HCT116 (cell line): Measurements from ENCODE around the gene MRPS33.

ENCODE experiments used
- ATF3 ChIP-seq: IDR thresholded peaks from 2 replicates; pipeline ENCODE4 v1.6.1; 2012
- CEBPB ChIP-seq: IDR thresholded peaks from 2 replicates; pipeline ENCODE4 v1.6.1; 2012; ENCODE audit warnings: low read depth
- EGR1 ChIP-seq: IDR thresholded peaks from 2 replicates; pipeline ENCODE4 v1.6.1; 2012; ENCODE audit warnings: low read depth
- EZH2phosphoT487 ChIP-seq: fragments of 200-600 bp; IDR thresholded peaks from 2 replicates; pipeline ENCODE4 v1.6.1; 2018; ENCODE audit warnings: antibody characterized with exemption, borderline replicate concordance
- FOSL1 ChIP-seq: IDR thresholded peaks from 2 replicates; pipeline ENCODE4 v1.6.1; 2012; ENCODE audit warnings: low read depth
- POLR2A ChIP-seq: IDR thresholded peaks from 2 replicates; pipeline ENCODE4 v1.7.0; 2011; ENCODE audit warnings: borderline replicate concordance; ENCODE audit not compliant: insufficient read depth, insufficient read length; ENCODE audit errors: extremely low read depth
- RAD21 ChIP-seq: IDR thresholded peaks from 2 replicates; pipeline ENCODE4 v1.6.1; 2012; ENCODE audit warnings: low read depth, mild to moderate bottlenecking
- SIN3A ChIP-seq: IDR thresholded peaks from 2 replicates; pipeline ENCODE4 v1.6.1; 2012; ENCODE audit warnings: low read depth
- SRF ChIP-seq: IDR thresholded peaks from 2 replicates; pipeline ENCODE4 v1.6.1; 2012; ENCODE audit warnings: low read depth
- TCF7L2 ChIP-seq: IDR thresholded peaks from 2 replicates; pipeline ENCODE4 v1.7.0; 2011; ENCODE audit warnings: borderline replicate concordance, inconsistent platforms; ENCODE audit not compliant: insufficient read depth, insufficient read length; ENCODE audit errors: extremely low read depth
- YY1 ChIP-seq: IDR thresholded peaks from 2 replicates; pipeline ENCODE4 v1.6.1; 2011; ENCODE audit warnings: low read length, low read depth, moderate library complexity, mild to moderate bottlenecking; ENCODE audit not compliant: insufficient replicate concordance; ENCODE audit errors: extremely low read depth
- TF ChIP-seq, protein P1 (sequence below), 3 experiments: fragments of 200-600 bp in 1 of 3; sonication (generic) in 1 of 3; IDR thresholded peaks in 2 of 3; conservative IDR thresholded peaks in 1 of 3; 2 replicates each; pipeline ENCODE4 v1.5.1; 2012 to 2017; ENCODE audit warnings: low read depth in 2 of 3, low read length in 2 of 3, antibody characterized with exemption in 1 of 3, borderline replicate concordance in 1 of 3, control low read depth in 1 of 3, mild to moderate bottlenecking in 1 of 3, mixed read lengths in 1 of 3, mixed run types in 1 of 3, moderate library complexity in 1 of 3; ENCODE audit not compliant: insufficient read depth in 1 of 3
- TF ChIP-seq, protein P2 (sequence below): IDR thresholded peaks from 2 replicates; pipeline ENCODE4 v1.6.1; 2012; ENCODE audit warnings: low read depth

GRCh38 chr7:141028767-141029166 is 14.0 kb upstream of the MRPS33 start:
- TF ChIP-seq POLR2A (no peak), CEBPB (no peak), SIN3A (no peak), EZH2phosphoT487 (no peak), FOSL1 (no peak), ATF3 (no peak), TCF7L2 (no peak), RAD21 (no peak), SRF (no peak), EGR1 (no peak), YY1 (no peak)
- TF ChIP-seq, protein P1, sequence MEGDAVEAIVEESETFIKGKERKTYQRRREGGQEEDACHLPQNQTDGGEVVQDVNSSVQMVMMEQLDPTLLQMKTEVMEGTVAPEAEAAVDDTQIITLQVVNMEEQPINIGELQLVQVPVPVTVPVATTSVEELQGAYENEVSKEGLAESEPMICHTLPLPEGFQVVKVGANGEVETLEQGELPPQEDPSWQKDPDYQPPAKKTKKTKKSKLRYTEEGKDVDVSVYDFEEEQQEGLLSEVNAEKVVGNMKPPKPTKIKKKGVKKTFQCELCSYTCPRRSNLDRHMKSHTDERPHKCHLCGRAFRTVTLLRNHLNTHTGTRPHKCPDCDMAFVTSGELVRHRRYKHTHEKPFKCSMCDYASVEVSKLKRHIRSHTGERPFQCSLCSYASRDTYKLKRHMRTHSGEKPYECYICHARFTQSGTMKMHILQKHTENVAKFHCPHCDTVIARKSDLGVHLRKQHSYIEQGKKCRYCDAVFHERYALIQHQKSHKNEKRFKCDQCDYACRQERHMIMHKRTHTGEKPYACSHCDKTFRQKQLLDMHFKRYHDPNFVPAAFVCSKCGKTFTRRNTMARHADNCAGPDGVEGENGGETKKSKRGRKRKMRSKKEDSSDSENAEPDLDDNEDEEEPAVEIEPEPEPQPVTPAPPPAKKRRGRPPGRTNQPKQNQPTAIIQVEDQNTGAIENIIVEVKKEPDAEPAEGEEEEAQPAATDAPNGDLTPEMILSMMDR (IDR thresholded peaks at IDR 0.05 in 2 of 3, conservative IDR thresholded peaks at IDR 0.05 in 1 of 3; ENCODE audit: borderline replicate concordance in 1 of 3, insufficient read depth in 1 of 3, low read depth in 2 of 3, low read length in 2 of 3) = no peak
- TF ChIP-seq, protein P2, sequence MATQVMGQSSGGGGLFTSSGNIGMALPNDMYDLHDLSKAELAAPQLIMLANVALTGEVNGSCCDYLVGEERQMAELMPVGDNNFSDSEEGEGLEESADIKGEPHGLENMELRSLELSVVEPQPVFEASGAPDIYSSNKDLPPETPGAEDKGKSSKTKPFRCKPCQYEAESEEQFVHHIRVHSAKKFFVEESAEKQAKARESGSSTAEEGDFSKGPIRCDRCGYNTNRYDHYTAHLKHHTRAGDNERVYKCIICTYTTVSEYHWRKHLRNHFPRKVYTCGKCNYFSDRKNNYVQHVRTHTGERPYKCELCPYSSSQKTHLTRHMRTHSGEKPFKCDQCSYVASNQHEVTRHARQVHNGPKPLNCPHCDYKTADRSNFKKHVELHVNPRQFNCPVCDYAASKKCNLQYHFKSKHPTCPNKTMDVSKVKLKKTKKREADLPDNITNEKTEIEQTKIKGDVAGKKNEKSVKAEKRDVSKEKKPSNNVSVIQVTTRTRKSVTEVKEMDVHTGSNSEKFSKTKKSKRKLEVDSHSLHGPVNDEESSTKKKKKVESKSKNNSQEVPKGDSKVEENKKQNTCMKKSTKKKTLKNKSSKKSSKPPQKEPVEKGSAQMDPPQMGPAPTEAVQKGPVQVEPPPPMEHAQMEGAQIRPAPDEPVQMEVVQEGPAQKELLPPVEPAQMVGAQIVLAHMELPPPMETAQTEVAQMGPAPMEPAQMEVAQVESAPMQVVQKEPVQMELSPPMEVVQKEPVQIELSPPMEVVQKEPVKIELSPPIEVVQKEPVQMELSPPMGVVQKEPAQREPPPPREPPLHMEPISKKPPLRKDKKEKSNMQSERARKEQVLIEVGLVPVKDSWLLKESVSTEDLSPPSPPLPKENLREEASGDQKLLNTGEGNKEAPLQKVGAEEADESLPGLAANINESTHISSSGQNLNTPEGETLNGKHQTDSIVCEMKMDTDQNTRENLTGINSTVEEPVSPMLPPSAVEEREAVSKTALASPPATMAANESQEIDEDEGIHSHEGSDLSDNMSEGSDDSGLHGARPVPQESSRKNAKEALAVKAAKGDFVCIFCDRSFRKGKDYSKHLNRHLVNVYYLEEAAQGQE = no peak
